IMR-90 (cell line): ENCODE data around the gene XYLT2. TPM values are rescaled to one million over a fixed set of nuclear protein-coding genes. Genes with fewer than 3 reads are reported as not detected.

Source experiments
- ATAC-seq: fragments of 200-7000 bp; cut with Tn5 transposase; 2 replicates; pipeline ENCODE4 v1.9.1; 2020; ENCODE audit warnings: low read depth, mild to moderate bottlenecking, moderate library complexity
- BruUV-seq: library from RNA; stranded (reverse); fragments of 400-500 nt; replicated peaks from 2 replicates; lab custom pipeline; 2021; lab: Mats Ljungman, UMichigan
- CTCF ChIA-PET: fragments of 300-600 bp; formaldehyde crosslinking; extraction: SDS; loops from one replicate; lab custom pipeline; 2021; ENCODE audit warnings: antibody characterized with exemption; lab: Yijun Ruan, JAX
- POLR2A ChIA-PET: fragments of 300-600 bp; sonication (Branson Sonifier 250); formaldehyde crosslinking; loops from one replicate; lab custom pipeline; 2022; ENCODE audit warnings: antibody characterized with exemption; ENCODE audit not compliant: unreplicated experiment; lab: Charles Lee
- DNase-seq: peaks from one replicate; pipeline ENCODE4 v3.0.0; 2013
- H2AFZ ChIP-seq: replicated peaks from 2 replicates; pipeline ENCODE3; 2013; ENCODE audit warnings: low read length, mild to moderate bottlenecking; ENCODE audit not compliant: poor library complexity
- H2AK5ac ChIP-seq: 2 replicates; pipeline ENCODE4 v1.6.1; 2013; ENCODE audit warnings: low read depth, low read length, inconsistent platforms
- H2AK9ac ChIP-seq: replicated peaks from 2 replicates; pipeline ENCODE3; 2013; ENCODE audit warnings: mild to moderate bottlenecking, low read depth, low read length, moderate library complexity; ENCODE audit not compliant: poor library complexity
- H2BK120ac ChIP-seq: 2 replicates; pipeline ENCODE4 v1.6.1; 2013; ENCODE audit warnings: low read depth, low read length, inconsistent platforms
- H2BK15ac ChIP-seq: 3 replicates; pipeline ENCODE4 v1.6.1; 2013; ENCODE audit warnings: low read depth, low read length, inconsistent platforms
- H2BK20ac ChIP-seq: 2 replicates; pipeline ENCODE4 v1.6.1; 2013; ENCODE audit warnings: low read depth, mild to moderate bottlenecking, inconsistent platforms, low read length, moderate library complexity
- H2BK5ac ChIP-seq: 2 replicates; pipeline ENCODE4 v1.6.1; 2013; ENCODE audit warnings: mild to moderate bottlenecking, low read depth, low read length, inconsistent platforms; ENCODE audit not compliant: poor library complexity, severe bottlenecking
- H3K14ac ChIP-seq: replicated peaks from 2 replicates; pipeline ENCODE4 v1.6.1; 2013; ENCODE audit warnings: low read depth, low read length, inconsistent platforms
- H3K18ac ChIP-seq: 2 replicates; pipeline ENCODE4 v1.6.1; 2013; ENCODE audit warnings: low read depth, low read length, control low read depth
- H3K23ac ChIP-seq: 2 replicates; pipeline ENCODE4 v1.6.1; 2013; ENCODE audit warnings: low read depth, low read length, inconsistent platforms
- H3K27ac ChIP-seq: 2 replicates; pipeline ENCODE4 v1.5.1; 2013; ENCODE audit warnings: mild to moderate bottlenecking, control low read depth, low read length; ENCODE audit not compliant: insufficient read depth
- H3K27me3 ChIP-seq: 2 replicates; pipeline ENCODE4 v1.6.1; 2013; ENCODE audit warnings: low read length; ENCODE audit not compliant: control insufficient read depth, insufficient read depth
- H3K36me3 ChIP-seq: 2 replicates; pipeline ENCODE4 v1.6.1; 2013; ENCODE audit warnings: low read length, mixed read lengths; ENCODE audit not compliant: control insufficient read depth, insufficient read depth
- H3K4ac ChIP-seq: 2 replicates; pipeline ENCODE4 v1.6.1; 2013; ENCODE audit warnings: low read depth, low read length, inconsistent platforms
- H3K4me1 ChIP-seq: 2 replicates; pipeline ENCODE4 v1.6.1; 2013; ENCODE audit warnings: low read length, mixed read lengths; ENCODE audit not compliant: control insufficient read depth, insufficient read depth
- H3K4me2 ChIP-seq: 2 replicates; pipeline ENCODE4 v1.6.1; 2013; ENCODE audit warnings: low read depth, mild to moderate bottlenecking, control low read depth, low read length, moderate library complexity
- H3K4me3 ChIP-seq: 2 replicates; pipeline ENCODE4 v1.5.1; 2013; ENCODE audit warnings: low read depth, mild to moderate bottlenecking, control low read depth, low read length, moderate library complexity; ENCODE audit not compliant: insufficient read depth
- H3K56ac ChIP-seq: 2 replicates; pipeline ENCODE4 v1.6.1; 2013; ENCODE audit warnings: low read length, inconsistent platforms; ENCODE audit not compliant: insufficient read depth; ENCODE audit errors: extremely low read depth
- H3K79me1 ChIP-seq, 2 experiments: 2 replicates each; pipeline ENCODE4 v1.6.1; 2013; ENCODE audit warnings: low read length in 2 of 2, inconsistent platforms in 1 of 2, low read depth in 1 of 2
- H3K9ac ChIP-seq: 2 replicates; pipeline ENCODE4 v1.6.1; 2013; ENCODE audit warnings: low read depth, low read length, control low read depth
- H3K9me1 ChIP-seq: 2 replicates; pipeline ENCODE4 v1.6.1; 2013; ENCODE audit warnings: low read length, inconsistent platforms; ENCODE audit not compliant: insufficient read depth
- H3K9me3 ChIP-seq: 2 replicates; pipeline ENCODE4 v1.6.1; 2013; ENCODE audit warnings: low read length; ENCODE audit not compliant: control insufficient read depth, insufficient read depth
- H4K20me1 ChIP-seq: 2 replicates; pipeline ENCODE4 v1.6.1; 2013; ENCODE audit warnings: low read length, inconsistent platforms; ENCODE audit not compliant: insufficient read depth
- H4K5ac ChIP-seq: 2 replicates; pipeline ENCODE4 v1.6.1; 2013; ENCODE audit warnings: mild to moderate bottlenecking, low read depth, low read length, control low read depth
- H4K8ac ChIP-seq, 2 experiments: 2 replicates each; pipeline ENCODE4 v1.6.1; 2013; ENCODE audit warnings: low read depth in 2 of 2, low read length in 2 of 2, control low read depth in 1 of 2, inconsistent platforms in 1 of 2
- H4K91ac ChIP-seq: 2 replicates; pipeline ENCODE4 v1.6.1; 2013; ENCODE audit warnings: low read depth, low read length, inconsistent platforms; ENCODE audit not compliant: insufficient read depth
- BHLHE40 ChIP-seq: fragments of 150-350 bp; IDR thresholded peaks from 2 replicates; pipeline ENCODE4 v1.6.1; 2016; ENCODE audit warnings: mild to moderate bottlenecking, low read depth, low read length
- FOS ChIP-seq: fragments of 150-350 bp; IDR thresholded peaks from 2 replicates; pipeline ENCODE4 v1.6.1; 2016; ENCODE audit warnings: low read depth, low read length
- WGBS, 2 experiments: methylation state at CpG; one replicate each; pipeline versions ENCODE4 v1.1.5 to v1.1.7; 2013; ENCODE audit warnings: missing lambda C conversion rate in 2 of 2; ENCODE audit not compliant: insufficient read length in 1 of 2; ENCODE audit errors: extremely low coverage in 2 of 2; 5-methylcytosine and 5-hydroxymethylcytosine counted together
- dilution Hi-C: fragments of 300-500 bp; cut with HindIII; formaldehyde crosslinking; loops from one replicate; pipeline ENCODE4 v1.14.3; 2018; ENCODE audit warnings: low sequenced_read_pairs; ENCODE audit not compliant: unreplicated experiment
- in situ Hi-C: fragments of 300-500 bp; cut with MboI; formaldehyde crosslinking; loops from 3 replicates; pipeline ENCODE4 v1.14.3; 2019; ENCODE audit warnings: low sequenced_read_pairs, inconsistent platforms, mixed read lengths
- intact Hi-C: fragments of 100-400 bp; cut with micrococcal nuclease; formaldehyde crosslinking; loops from 2 replicates; pipeline ENCODE4 v1.10.0; 2022
- polyA plus RNA-seq, 3 experiments: library from polyadenylated mRNA; depleted of rRNA; stranded (reverse); fragments of >200 nt; gene quantifications; 2 replicates each; pipeline ENCODE4 v1.2.3, GENCODE V29; 2012; ENCODE audit warnings: low replicate concordance in 1 of 3
- total RNA-seq: library from RNA; depleted of rRNA; stranded (reverse); fragments of >200 nt; gene quantifications from 2 replicates; pipeline ENCODE4 v1.2.3, GENCODE V29; 2012

Gene XYLT2
- total and polyA plus RNA-seq, 2 of the 4 experiments (the other 2 are of a cell fraction) = 27.7 to 31.9 TPM

DNA sequence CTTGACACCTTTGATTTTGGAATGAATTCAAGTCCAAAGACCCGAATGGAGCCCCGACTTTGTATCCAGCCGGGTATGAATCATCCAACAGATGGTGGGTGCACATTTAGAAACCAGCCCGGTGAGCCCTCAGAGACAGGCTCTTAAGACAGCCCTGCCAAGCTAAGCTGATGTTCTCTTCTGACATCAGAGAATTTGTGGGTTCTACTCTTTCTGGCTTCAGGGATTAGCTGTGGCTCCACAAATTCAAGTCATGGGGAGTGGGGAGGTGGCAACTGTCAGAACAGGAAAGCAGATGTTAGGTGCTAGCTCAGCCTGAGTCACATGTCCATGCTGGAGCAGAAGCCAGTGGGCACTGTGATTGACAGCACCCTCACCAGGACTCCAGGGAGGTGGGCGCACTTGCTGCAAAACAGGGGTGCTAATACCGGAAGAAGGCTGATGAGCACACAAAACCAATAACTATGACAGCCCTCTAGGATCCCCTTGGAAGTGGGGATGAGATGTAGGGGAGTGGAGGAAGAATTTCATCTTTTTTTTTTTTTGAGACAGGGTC, 31.4 kb upstream of the XYLT2 start:
- ChIA-PET POLR2A (no interaction called here), CTCF (no interaction called here)
- Histone ChIP-seq H3K27ac (no peak overlapping the region), H3K36me3 (no peaks in the 10 kb centered on the region), H2AK5ac (no peak overlapping the region), H3K79me1 (no peaks in the 10 kb centered on the region), H2BK5ac (no peak overlapping the region), H3K4me3 (no peak overlapping the region), H2AFZ (peak overlapping the region; percentile 37), H3K9ac (no peak overlapping the region), H4K8ac (no peak overlapping the region), H2BK15ac (no peak overlapping the region), H3K23ac (no peak overlapping the region), H3K14ac (no peak overlapping the region), H3K56ac (no peak overlapping the region), H2BK20ac (no peak overlapping the region), H3K4ac (no peak overlapping the region), H2BK120ac (no peak overlapping the region), H4K91ac (no peak overlapping the region), H2AK9ac (no peak overlapping the region), H3K18ac (no peak overlapping the region), H4K5ac (no peak overlapping the region), H3K4me2 (no peak overlapping the region), H3K27me3 (peaks cover 32% of the 10 kb centered on the region), H3K4me1 (peaks cover 10% of the 10 kb centered on the region), H3K9me1 (0 out of 2 replicates have a peak, but pooled peaks cover 3% of the 10 kb centered on the region), H3K9me3 (no peaks in the 10 kb centered on the region), H4K20me1 (no peaks in the 10 kb centered on the region)
- no TSS peak for BruUV-seq
- TF ChIP-seq BHLHE40 = no peak
- no peak for TF ChIP-seq FOS
- DNase-seq = no peak
- WGBS, 2 experiments = 74% methylated on average over 4 of the region's 6 CpGs; no CpG with 5 or more reads in 1 of the 2 experiments
- dilution Hi-C loops = no loop called here
- no peak for ATAC-seq
- in situ Hi-C loops = loop anchor here (25.0 kb wide), 1 partner anchor 427 kb away; no protein-coding TSS in a partner anchor
- intact Hi-C loops = no loop called here
